Activated CD8-positive, alpha-beta memory T cell treated with anti-CD3 and anti-CD28 coated beads, Interleukin-2, amount 50 U/mL, for 24 hours (primary cell): ENCODE results near the gene WDTC1.
"Not testable (repeated sequence)": the region's sequence is repeated elsewhere in the genome, so short reads cannot be mapped to it uniquely, and the experiment has no call there.

Experiments
- DNase-seq: peaks from one replicate; pipeline ENCODE4 v3.0.0-alpha.2; 2020; ENCODE audit errors: extremely low read depth

WDTC1 gene

DNA sequence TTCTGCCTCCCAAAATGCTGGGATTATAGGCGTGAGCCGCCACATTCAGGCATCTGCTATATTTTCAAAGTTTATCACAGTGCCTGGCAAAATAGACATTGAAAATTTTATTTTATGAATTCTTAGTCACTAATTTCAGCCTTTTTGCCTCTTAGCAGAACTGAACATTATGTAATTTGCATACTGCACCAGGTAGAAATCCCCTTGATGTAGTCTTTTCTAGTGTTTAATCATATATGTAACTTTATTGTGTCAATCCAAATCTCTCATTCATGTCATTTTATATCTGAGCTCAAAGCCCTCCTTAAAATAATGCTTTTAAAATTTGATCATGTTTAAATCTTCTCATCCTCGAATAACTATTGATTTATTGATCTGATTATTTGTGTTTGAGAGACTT, 19.2 kb downstream of the WDTC1 start:
- no peak for DNase-seq

- no peak for DNase-seq
Measured at GRCh38 chr1:27255136-27255535, 20.7 kb downstream of the WDTC1 start.

DNA sequence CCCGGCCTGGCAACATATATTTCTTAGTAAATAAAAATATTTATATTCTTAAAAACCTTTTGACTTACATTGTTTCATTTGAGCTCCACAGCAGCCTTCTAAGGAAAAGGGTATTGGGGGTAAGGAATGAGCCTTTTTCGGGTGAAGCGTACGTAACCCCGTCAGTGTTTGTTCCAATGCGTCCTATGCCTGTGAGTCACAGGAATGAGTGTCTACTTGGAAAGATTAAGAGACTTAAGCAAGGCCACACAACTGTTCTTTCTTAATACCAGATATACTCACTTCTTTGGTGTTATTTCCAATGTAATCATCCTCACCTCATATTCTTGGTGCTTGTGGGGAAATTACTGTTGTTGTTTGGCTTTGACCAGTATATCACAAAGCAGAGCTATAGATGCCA, 22.7 kb downstream of the WDTC1 start:
- no peak for DNase-seq

DNA sequence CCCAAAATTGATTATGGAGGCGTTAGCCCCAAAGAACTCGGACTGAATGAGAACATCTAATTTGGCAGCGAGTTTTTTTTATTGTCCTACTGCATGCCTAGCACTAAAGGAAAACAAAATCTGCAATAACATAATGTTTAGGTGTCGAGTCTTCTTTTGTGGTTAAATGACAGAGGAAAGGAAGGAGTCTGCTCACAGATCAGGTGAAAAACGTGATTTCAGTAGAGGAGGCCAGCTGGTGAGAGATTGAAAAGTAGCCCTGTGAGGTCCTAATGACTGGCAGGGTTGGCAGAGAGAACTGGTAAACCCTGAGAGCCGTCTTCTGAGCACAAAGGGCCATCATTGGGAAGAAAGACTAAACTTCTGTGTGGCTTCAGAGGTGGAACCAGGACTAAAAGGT, 24.2 kb downstream of the WDTC1 start:
- DNase-seq, result no peak

DNA sequence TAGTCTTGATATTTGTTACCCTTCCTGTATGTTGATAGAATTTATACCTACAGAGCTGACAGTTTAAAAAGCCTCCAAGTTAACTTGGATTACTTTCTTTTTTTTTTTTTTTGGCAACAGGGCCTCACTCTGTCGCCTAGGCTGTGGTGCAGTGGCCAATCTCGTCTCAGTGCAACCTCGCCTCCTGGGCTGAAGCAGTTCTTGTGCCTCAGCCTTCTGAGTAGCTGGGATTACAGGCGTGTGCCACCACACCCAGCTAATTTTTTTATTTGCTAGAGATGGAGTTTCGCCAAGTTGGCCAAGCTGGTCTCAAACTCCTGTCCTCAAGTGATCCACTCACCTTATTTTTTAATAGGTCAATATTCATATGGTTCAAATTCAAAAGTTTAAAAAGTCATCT, 32.7 kb downstream of the WDTC1 start:
- DNase-seq, result no peak

DNA sequence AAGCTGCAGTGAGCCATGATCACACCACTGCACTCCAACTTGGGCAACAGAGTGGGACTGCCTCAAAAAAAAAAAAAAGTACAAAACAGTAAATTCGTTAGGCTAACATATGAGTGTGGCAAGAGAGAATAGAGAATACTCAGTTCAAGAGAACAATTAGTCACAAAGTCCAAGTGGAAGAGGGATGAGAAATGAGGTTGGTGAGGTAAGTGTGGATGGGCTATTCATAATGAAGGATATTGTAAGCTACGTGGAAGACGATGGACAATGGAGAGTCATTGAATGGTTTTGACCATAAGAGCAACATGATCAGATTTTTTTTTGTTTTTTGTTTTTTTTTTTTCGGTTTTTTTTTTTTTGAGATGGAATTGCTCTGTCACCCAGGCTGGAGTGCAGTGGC, 34.8 kb downstream of the WDTC1 start:
- DNase-seq, result no peak

DNA sequence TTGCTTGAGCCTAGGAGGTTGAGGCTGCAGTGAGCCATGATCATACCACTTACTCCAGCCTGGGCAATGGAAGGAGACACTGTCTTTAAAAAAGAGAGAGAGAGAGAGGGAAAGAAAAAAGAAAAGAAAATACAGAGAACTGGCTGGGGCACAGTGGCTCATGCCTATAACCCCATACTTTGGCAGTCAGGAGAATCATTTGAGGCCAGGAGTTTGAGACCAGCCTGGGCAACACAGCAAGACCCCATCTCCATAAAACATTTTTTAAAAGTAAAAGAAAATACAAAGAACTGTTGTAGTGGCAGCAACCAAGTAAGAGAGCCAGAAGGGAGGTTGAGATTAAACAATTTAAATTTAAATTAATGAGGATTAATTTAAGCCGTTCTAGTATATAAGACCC, 39.8 kb downstream of the WDTC1 start:
- no peak for DNase-seq

GRCh38 chr1:27275696-27276095, 41.3 kb downstream of the WDTC1 start:
- no peak for DNase-seq

- peak; percentile 76 for DNase-seq
Measured at GRCh38 chr1:27284425-27285273, 50.2 kb downstream of the WDTC1 start.

GRCh38 chr1:27285274-27285660, 50.8 kb downstream of the WDTC1 start:
- DNase-seq, result no peak

DNA sequence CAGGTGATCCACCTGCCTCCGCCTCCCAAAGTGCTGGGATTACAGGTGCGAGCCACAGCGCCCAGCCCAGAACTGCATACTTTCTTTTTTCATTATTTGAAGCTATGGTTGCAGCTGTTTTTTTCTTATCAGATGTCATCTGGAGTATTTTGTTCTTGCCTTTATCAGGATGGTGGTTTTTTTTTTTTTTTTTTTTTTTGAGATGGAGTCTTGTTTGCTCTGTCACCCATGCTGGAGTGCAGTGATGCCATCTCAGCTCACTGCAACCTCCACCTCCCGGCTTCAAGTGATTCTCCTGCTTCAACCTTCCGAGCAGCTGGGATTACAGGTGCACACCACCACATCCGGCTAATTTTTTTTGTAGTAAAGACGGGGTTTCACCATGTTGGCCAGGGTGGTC, 51.4 kb downstream of the WDTC1 start:
- not testable (repeated sequence) for DNase-seq

GRCh38 chr1:27289125-27289524, 54.7 kb downstream of the WDTC1 start:
- not testable (repeated sequence) for DNase-seq

DNA sequence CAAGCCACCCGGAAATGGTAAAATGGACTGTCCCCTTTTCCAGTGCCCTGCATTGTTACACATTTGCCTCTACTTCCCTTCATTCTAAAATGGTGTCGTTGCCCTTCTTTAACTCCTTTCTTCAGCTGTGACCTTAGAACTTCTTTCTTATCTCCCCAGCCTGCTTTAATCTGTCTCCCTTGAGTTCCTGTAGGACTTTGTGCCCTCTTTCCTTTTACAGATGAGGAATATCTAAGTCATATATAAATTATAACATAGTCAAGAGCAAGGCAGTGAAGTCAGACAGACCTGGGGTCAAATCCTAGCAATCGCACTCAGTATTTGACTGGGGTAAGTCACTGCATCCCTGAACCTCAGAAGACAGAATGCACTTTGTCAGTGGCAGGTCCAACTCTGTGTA, 56.1 kb downstream of the WDTC1 start:
- no peak for DNase-seq

DNA sequence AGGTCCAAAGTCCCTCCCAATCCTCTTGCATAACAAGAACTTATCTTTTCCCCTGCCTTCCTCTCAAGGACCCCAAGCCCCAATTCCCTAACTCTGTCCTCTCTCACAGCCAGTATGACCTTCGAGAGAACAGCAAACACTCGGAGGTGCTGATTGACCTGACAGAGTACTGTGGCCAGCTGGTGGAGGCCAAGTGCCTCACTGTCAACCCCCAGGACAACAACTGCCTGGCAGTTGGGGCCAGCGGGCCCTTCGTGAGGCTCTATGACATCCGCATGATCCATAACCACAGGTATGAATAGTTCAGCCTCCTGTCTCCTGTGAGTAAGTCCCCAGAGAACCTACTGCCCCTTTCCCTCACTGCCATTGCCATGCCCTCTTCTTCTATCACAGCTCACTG, 57.7 kb downstream of the WDTC1 start:
- no peak for DNase-seq

- DNase-seq, result no peak
Measured at GRCh38 chr1:27293915-27294314, 59.5 kb downstream of the WDTC1 start.

DNA sequence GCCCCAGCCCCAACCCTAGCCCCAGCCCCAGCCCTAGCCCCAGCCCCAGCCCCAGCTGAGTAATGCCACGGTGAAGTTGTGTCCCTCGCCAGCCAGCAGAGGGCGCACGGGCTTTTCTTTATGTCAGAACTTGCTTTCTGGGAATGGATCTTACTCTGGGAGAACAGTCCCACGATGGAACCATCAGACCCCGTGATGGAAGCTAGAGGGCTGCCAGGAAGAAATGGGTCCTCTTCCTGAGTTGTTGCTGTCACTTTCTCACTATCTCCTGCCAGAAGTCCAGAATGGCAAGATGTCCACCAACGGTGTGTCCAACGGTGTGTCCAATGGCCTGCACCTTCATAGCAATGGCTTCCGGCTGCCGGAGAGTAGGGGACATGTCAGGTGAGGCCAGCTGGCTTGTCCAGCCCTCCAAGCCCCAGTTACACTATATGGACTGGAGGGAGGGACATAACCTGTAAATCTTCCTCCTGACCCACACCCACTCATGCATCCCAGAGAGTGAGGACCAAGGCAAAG, 62.4 kb downstream of the WDTC1 start:
- peak; percentile 34 for DNase-seq

GRCh38 chr1:27297903-27298302, 63.5 kb downstream of the WDTC1 start:
- DNase-seq, result no peak

GRCh38 chr1:27298632-27299384, 64.4 kb downstream of the WDTC1 start:
- no peak for DNase-seq

DNA sequence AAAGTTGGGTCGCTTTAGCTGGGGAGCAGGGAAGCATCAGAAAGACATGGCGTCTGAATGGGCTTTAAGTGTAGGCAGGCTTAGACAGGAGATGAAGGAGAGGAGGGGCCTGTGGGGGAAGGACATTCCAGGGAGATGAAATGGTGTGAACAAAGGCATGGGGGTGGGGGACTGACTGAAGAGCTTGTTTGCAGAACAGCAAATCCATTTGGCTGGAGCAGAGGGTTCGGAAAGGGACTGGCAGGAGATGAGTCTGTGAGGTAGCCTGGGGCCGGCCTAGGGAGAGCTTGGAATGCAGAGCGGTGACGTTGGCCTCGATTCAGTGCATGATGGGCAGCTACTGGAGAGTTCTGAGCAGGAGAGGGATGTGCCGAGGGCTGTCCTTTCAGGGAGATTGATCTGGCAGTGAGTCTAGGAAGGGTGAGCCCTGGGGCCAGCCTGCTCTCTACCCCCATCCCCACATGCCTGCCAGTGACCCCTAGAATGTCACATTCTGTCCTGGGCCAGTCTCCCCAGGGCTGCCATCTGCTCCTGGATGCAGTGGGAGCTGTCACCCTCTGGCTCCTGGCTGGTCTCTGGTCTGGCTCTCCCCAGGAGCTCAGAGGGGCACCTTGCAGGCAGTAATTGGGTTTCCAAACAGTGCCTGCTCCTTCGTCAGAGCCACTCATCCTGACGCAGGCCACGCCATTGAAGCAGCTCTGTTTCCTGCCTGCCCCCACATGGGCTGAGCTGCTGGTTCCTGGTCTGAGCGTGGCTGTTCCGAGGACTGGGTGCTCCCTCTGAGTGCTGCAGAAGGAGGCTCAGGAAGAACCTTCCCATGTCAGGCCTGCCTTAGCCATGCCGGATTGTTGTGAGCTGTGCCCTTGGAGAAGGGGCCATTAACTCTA, 65.2 kb downstream of the WDTC1 start:
- no peak for DNase-seq

DNA sequence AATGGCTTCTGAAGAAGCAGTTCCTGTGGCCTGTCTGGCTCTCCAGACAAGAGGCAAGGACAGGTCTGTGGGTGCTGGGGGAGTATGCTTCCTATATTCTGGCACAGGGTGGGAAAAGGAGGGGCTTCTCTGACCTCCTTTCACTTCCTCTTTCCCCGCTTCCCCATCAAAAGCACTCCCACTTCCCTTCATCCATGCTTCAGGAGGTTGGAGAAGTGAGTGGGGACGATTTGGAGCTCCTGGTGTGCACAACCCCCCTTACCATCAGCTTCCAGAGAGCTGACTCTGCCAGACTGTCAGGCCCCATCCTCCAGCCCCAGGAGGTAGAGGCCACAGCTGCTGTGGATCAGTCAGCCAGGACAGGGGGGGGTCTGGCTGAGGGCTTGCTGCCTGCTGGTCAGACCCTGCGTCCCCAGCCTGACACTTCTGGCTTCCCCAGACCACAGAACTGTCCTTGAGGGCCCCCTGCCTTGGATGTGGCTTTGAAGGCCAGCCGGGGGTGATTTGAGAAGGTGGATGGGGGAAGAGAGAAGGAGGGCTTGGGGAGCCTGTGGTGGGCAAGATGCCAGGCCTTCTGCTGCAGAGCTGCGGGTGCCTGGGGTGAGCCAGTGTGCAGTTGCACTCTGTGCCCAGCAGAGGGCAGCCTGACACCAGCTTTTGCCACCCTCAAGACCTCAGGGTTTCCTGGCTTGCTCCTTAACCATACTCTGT, 66.1 kb downstream of the WDTC1 start:
- peak; percentile 18 for DNase-seq

GRCh38 chr1:27301052-27301422, 66.6 kb downstream of the WDTC1 start:
- DNase-seq, result no peak
